GM12874 (cell line): ENCODE results near the gene ST3GAL6.

Experiments
- CTCF ChIP-seq: IDR thresholded peaks from 2 replicates; pipeline ENCODE4 v1.5.1; 2011; ENCODE audit warnings: low read depth, mild to moderate bottlenecking, control low read depth, low read length, moderate library complexity; ENCODE audit not compliant: insufficient read depth

The ST3GAL6 gene

DNA sequence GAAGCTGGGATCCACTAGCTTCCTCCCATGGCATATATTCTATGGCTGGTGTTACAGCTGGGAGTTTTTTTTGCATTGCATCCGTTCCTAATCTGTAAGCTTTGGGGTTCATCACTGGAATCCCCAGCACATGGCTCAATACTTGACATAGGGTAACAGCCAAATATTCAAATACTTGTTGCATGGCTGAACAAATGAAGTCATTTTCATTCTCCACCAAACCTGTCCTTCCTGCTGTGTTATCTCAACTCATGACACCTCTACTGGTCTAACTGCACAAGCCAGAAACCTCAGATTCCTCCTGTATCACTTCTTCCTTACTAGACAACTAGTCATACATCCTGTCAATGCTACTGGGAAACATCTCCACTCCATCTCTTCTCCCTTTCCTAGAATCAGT lies 43.4 kb downstream of the ST3GAL6 start:
- TF ChIP-seq CTCF: no peak

DNA sequence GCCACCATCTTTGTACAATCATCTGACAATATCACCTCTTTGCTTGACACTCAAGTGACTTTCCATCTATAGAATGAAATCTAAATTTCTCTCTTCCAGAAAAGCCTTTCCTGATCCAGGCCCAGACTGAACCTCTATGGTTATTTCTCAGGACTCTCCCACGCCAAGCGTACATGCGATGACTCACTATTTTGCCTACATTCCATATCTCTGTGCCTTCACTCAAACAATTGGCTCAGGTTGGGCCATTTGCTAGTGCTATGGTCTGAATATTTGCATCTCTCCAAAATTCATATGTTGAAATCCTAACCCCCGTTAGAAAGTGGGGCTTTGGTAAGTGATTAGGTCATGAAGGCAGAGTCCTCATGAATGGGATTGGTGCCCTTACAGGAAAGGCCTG lies 43.9 kb downstream of the ST3GAL6 start:
- no peak for TF ChIP-seq CTCF

GRCh38 chr3:98807561-98807960 lies 44.4 kb downstream of the ST3GAL6 start:
- no peak for TF ChIP-seq CTCF

DNA sequence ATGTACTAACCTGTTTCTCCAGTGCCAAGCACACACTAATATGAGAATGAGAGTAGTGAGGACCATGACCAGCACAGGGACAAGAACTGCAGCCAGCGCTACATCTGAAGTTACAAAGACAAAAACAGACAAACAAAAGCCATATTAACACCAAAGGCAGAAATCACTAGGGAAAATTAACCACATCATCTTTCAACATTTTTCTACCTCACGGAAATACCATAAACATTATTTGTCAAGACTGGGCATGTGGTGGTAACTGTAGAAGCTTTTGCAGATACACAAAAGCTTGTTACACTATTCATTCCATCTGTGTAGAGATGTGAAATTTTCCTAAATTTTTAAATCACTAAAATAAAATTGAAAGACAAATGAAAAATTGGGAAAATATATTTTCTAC lies 44.9 kb downstream of the ST3GAL6 start:
- TF ChIP-seq CTCF: no peak

GRCh38 chr3:98809557-98809956 lies 46.4 kb downstream of the ST3GAL6 start:
- TF ChIP-seq CTCF: no peak

GRCh38 chr3:98811048-98811447 lies 47.9 kb downstream of the ST3GAL6 start:
- no peak for TF ChIP-seq CTCF

DNA sequence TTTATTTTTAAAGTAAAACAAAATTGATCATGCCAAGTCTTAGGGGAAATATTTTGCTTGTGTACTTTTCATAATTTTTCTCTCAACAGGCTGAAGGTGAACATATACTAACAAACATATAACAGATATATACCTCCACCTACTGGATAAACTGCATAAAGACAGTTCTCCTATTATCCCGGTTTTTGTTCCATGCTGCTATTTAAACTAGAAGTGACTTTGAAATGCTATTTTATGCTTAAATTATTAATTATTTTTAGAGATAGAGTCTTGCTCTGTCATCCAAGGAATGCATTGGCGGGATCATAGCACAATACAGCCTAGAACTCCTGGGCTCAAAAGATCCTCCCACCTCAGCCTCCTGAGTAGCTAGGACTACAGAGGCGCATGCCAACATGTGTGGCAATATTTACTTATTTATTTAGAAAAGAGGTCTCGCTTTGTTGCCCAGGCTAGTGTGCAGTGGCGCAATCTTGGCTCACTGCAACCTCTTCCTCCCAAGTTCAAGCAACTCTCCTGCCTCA lies 49.8 kb downstream of the ST3GAL6 start:
- no peak for TF ChIP-seq CTCF
